ENCODE results near the gene TAF6. TPM values are rescaled to one million over a fixed set of nuclear protein-coding genes. Genes with fewer than 3 reads are reported as not detected.
A peak's percentile ranks its signal among the peaks of the same experiment; 100 is the strongest.

The TAF6 gene
- total and polyA plus RNA-seq, 9 of the 15 experiments (the other 6 are each of a cell fraction or from before 2014, with no cell fraction given), result 0.78 to 78.7 (median 21.3) TPM

GRCh38 chr7:100106633-100107032, 12.5 kb downstream of the TAF6 start:
- H3K9ac ChIP-seq (ENCODE audit: insufficient read depth in 1 of 2, low read depth in 2 of 2, low read length in 2 of 2), result peak overlapping the region in 1 of 2 experiments; percentile 62; a peak in 1 of 4 replicates
- ATAC-seq (no peak), FAIRE-seq (no peak), DNase-seq (ENCODE audit: extremely low read depth in 1 of 4, low spot score in 3 of 4) (peak in 1 of 4 experiments; percentile 5)
- peaks cover 71% of the 10 kb centered on the region; the same call in 2 of the 3 replicates for H3K36me3 ChIP-seq (ENCODE audit: control insufficient read depth, insufficient read depth, low read length)
- TF ChIP-seq ZNF197 (CRISPR knock-in tag; IDR thresholded peaks at IDR 0.05; ENCODE audit: low read depth) (no peak), RBFOX2 (IDR thresholded peaks at IDR 0.05; ENCODE audit: low read depth, low read length) (peak; percentile 60), POLR2G (IDR thresholded peaks at IDR 0.05; ENCODE audit: low read depth, low read length) (peak; percentile 42; the same call in 1 of the 2 replicates)
- H4K20me1 ChIP-seq (replicated peaks; ENCODE audit: control insufficient read depth, insufficient read depth, low read length), result no peaks in the 10 kb centered on the region
- CTCF ChIA-PET (ENCODE audit: low intra/inter-chr PET ratio), result no interaction called here
- no peaks in the 10 kb centered on the region for H3K9me3 ChIP-seq (replicated peaks; ENCODE audit: control insufficient read depth, insufficient read depth, low read depth, low read length)
- WGBS (ENCODE audit: insufficient coverage, low coverage, missing lambda C conversion rate), result 80% methylated on average over 17 of the region's 17 CpGs
- H3K4me1 ChIP-seq (replicated peaks in 1 of 2; ENCODE audit: control insufficient read depth in 2 of 2, insufficient read depth in 2 of 2, low read length in 2 of 2), result peaks cover 7 to 45% of the 10 kb centered on the region in 2 experiments; a peak in 4 of 5 replicates
- H3K27me3 ChIP-seq (ENCODE audit: control insufficient read depth in 2 of 2, insufficient read depth in 2 of 2, low read length in 2 of 2), result no peaks in the 10 kb centered on the region
- POLR2A ChIA-PET, result interaction anchor here (0.5 to 1.0 kb wide), 3 partner anchors 13 to 24 kb away, joined by 3 to 7 read pairs (median 3); partner anchors contain the start of gene MBLAC1
- peaks cover 8% of the 10 kb centered on the region; the same call in 2 of the 3 replicates for H3K79me2 ChIP-seq (ENCODE audit: control insufficient read depth, insufficient read depth, low read length)
- intact Hi-C loops (cut with micrococcal nuclease), result no loop called here
- in situ Hi-C loops (cut with MboI), result no loop called here
- no peak overlapping the region for H3K4me3 ChIP-seq
- H3K9me1 ChIP-seq (ENCODE audit: control insufficient read depth, insufficient read depth, low read length), result no peaks in the 10 kb centered on the region
- no peak overlapping the region for H3K4me2 ChIP-seq (ENCODE audit: insufficient read depth, low read length)
- H2AFZ ChIP-seq (ENCODE audit: low read depth, low read length), result no peak overlapping the region
- BruUV-seq (replicated peaks), result no TSS peak
- H3K27ac ChIP-seq (ENCODE audit: extremely low read depth, low read depth, low read length), result no peak overlapping the region

GRCh38 chr7:100105534-100105933, 13.6 kb downstream of the TAF6 start:
- POLR2A ChIA-PET, result interaction anchor here (0.8 to 1.1 kb wide), 3 partner anchors 14 to 23 kb away, joined by 3 to 7 read pairs (median 3); no protein-coding TSS in a partner anchor

More at GRCh38 chr7:100105534-100105933, 13.6 kb downstream of the TAF6 start:
- peaks cover 16% of the 10 kb centered on the region for H3K79me2 ChIP-seq (ENCODE audit: control insufficient read depth, insufficient read depth, low read length)
- H2AFZ ChIP-seq (ENCODE audit: low read depth, low read length), result no peak overlapping the region
- H3K27ac ChIP-seq (ENCODE audit: extremely low read depth, low read depth, low read length), result no peak overlapping the region
- H3K4me2 ChIP-seq (ENCODE audit: insufficient read depth, low read length), result no peak overlapping the region
- no peak for TF ChIP-seq RFX7 (CRISPR knock-in tag; IDR thresholded peaks at IDR 0.05)
- no peak for TF ChIP-seq ZNF561 (CRISPR knock-in tag; conservative IDR thresholded peaks at IDR 0.05)
- TF ChIP-seq CBX8 (IDR thresholded peaks at IDR 0.05; ENCODE audit: borderline replicate concordance, extremely low read depth, low read depth, low read length, poor library complexity, severe bottlenecking), result no peak
- no peak for TF ChIP-seq ZNF316 (IDR thresholded peaks at IDR 0.05)
- peak; percentile 70 for TF ChIP-seq ZNF121 (CRISPR knock-in tag; conservative IDR thresholded peaks at IDR 0.05)
- TF ChIP-seq E4F1 (CRISPR knock-in tag; IDR thresholded peaks at IDR 0.05; ENCODE audit: borderline replicate concordance), result no peak
- TF ChIP-seq POLR2G (IDR thresholded peaks at IDR 0.05; ENCODE audit: low read depth, low read length), result 0 out of 2 replicates have a peak, but pooled peaks have one; percentile 8
- in situ Hi-C loops (cut with MboI), result no loop called here
- no peak overlapping the region for H3K4me3 ChIP-seq
- H3K4me1 ChIP-seq (replicated peaks in 1 of 2; ENCODE audit: control insufficient read depth in 2 of 2, insufficient read depth in 2 of 2, low read length in 2 of 2), result peaks cover 5 to 45% of the 10 kb centered on the region in 2 experiments; a peak in 3 of 5 replicates
- peaks cover under 1% of the 10 kb centered on the region; the same call in 1 of the 2 replicates for H4K20me1 ChIP-seq (replicated peaks; ENCODE audit: control insufficient read depth, insufficient read depth, low read length)
- no peak for DNase-seq (ENCODE audit: extremely low read depth in 1 of 4, low spot score in 3 of 4)
- no peaks in the 10 kb centered on the region for H3K27me3 ChIP-seq (ENCODE audit: control insufficient read depth in 2 of 2, insufficient read depth in 2 of 2, low read length in 2 of 2)
- CTCF ChIA-PET (ENCODE audit: low intra/inter-chr PET ratio), result no interaction called here
- no peaks in the 10 kb centered on the region for H3K9me1 ChIP-seq (ENCODE audit: control insufficient read depth, insufficient read depth, low read length)
- no peak for ATAC-seq
- intact Hi-C loops (cut with micrococcal nuclease), result no loop called here
- H3K9ac ChIP-seq (ENCODE audit: insufficient read depth in 1 of 2, low read depth in 2 of 2, low read length in 2 of 2), result peak overlapping the region in 1 of 2 experiments; percentile 15; a peak in 2 of 4 replicates
- H3K9me3 ChIP-seq (replicated peaks; ENCODE audit: control insufficient read depth, insufficient read depth, low read depth, low read length), result no peaks in the 10 kb centered on the region
- no peak for FAIRE-seq
- no TSS peak for BruUV-seq (replicated peaks)
- WGBS (ENCODE audit: insufficient coverage, low coverage, missing lambda C conversion rate), result 93% methylated on average over 4 of the region's 4 CpGs
- peaks cover 61% of the 10 kb centered on the region; the same call in 2 of the 3 replicates for H3K36me3 ChIP-seq (ENCODE audit: control insufficient read depth, insufficient read depth, low read length)

Data from K562 (cell line).